ENCODE measurements around the gene AGBL4. TPM values are rescaled to one million over a fixed set of nuclear protein-coding genes. Genes with fewer than 3 reads are reported as not detected.

Gene AGBL4
- polyA plus RNA-seq, 1 donor from 2014 or later, result not detected

DNA sequence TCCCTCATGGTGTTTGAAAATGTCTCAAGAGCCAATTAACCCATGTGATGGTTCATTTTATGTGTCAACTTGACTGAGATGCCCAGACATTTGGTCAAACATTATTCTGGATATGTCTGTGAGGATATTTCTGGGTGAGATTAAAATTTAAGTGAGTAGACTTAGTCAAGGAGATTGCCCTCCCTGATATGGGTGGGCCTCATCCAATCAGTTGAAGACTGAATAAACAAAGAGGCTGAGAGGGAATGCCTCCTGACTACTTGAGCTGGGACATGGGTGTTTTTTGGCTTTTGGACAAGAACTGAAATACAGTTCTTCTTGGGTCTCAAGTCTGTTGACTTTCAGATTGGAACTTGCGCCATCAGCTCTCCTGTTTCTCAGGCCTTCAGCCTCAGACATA is 1462.3 kb downstream of the AGBL4 start:
- Mint-ChIP-seq H3K9me3 (peaks cover 0 to 1% (median 0%) of the 10 kb centered on the region in 3 donors), H3K4me1 (no peaks in the 10 kb centered on the region), H3K4me3 (no peak overlapping the region), H3K27me3 (peaks cover 2% of the 10 kb centered on the region), H3K27ac (no peak overlapping the region), H3K36me3 (peaks cover 2% of the 10 kb centered on the region)

DNA sequence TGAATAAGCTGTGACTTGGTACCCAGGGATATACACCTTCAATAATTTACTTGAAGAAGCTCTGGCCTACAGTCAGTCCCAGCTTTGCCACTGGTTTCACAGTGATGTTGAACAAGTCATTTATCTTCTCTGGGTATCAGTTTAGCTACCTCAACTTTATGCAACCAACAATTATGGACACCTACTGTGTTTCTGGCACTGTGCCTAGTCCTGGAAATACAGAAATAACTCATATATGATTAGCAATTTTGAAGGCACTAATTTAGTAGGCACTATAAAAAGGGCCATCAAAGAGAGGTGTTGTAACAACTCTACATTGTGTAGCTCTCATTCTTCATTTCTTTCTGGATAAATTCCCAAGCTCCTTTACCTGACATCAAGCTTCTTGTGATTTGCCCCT is 1463.2 kb downstream of the AGBL4 start:
- H3K4me1 Mint-ChIP-seq, result peaks cover 0 to 2% (median 0%) of the 10 kb centered on the region in 3 donors
- no peak overlapping the region for H3K27ac Mint-ChIP-seq
- peaks cover 2% of the 10 kb centered on the region for H3K36me3 Mint-ChIP-seq
- peaks cover 0 to 1% (median 0%) of the 10 kb centered on the region in 3 donors for H3K9me3 Mint-ChIP-seq
- H3K27me3 Mint-ChIP-seq, result no peaks in the 10 kb centered on the region
- H3K4me3 Mint-ChIP-seq, result no peak overlapping the region

DNA sequence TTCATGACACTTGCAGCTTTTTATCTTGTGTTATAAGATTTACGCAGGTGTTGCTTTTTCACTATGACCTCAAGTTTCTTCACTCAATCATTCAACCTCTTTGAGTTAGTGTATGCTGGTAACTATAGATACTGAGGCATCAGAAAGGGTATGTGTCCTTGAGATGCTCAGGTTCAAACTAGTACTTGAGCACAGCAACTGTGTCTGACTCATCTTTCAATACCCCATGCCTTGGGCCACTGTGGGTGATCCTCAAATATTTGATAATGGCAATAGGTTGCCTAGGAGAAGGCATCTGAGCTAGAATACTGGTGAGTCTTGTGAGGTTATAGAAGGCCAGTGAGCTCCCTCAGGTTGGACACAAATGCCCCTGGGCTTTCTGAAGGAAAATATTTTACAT is 1463.6 kb downstream of the AGBL4 start:
- no peak overlapping the region for H3K4me3 Mint-ChIP-seq
- H3K36me3 Mint-ChIP-seq, result peaks cover 2% of the 10 kb centered on the region
- H3K27me3 Mint-ChIP-seq, result no peaks in the 10 kb centered on the region
- no peak overlapping the region for H3K27ac Mint-ChIP-seq
- peaks cover 0 to 2% (median 0%) of the 10 kb centered on the region in 3 donors for H3K4me1 Mint-ChIP-seq
- H3K9me3 Mint-ChIP-seq, result peaks cover 0 to 1% (median 0%) of the 10 kb centered on the region in 3 donors

DNA sequence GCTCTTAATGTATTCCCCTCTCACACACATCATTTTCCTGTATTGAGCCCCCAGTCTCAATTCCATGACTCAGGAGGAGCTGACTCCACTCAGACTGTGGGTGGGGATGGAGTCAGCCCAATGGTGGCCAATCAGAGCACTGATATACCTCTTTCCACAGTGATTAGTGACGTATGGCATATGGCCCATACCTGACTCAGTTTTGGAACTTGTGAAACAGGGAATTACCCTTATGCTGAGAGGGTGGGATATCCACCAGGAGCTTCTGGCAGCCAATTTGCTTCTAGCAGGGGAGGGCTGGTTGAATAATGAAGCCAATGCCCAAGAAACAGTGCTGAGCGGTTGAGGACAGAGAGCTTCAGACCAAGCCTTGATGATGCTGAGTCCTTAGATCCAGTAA is 1465.4 kb downstream of the AGBL4 start:
- H3K9me3 Mint-ChIP-seq, result peaks cover 0 to under 1% (median 0%) of the 10 kb centered on the region in 3 donors
- H3K36me3 Mint-ChIP-seq, result peaks cover 2% of the 10 kb centered on the region
- no peaks in the 10 kb centered on the region for H3K27me3 Mint-ChIP-seq
- H3K27ac Mint-ChIP-seq, result no peak overlapping the region
- H3K4me3 Mint-ChIP-seq, result no peak overlapping the region
- H3K4me1 Mint-ChIP-seq, result peaks cover 0 to 2% (median 0%) of the 10 kb centered on the region in 3 donors

DNA sequence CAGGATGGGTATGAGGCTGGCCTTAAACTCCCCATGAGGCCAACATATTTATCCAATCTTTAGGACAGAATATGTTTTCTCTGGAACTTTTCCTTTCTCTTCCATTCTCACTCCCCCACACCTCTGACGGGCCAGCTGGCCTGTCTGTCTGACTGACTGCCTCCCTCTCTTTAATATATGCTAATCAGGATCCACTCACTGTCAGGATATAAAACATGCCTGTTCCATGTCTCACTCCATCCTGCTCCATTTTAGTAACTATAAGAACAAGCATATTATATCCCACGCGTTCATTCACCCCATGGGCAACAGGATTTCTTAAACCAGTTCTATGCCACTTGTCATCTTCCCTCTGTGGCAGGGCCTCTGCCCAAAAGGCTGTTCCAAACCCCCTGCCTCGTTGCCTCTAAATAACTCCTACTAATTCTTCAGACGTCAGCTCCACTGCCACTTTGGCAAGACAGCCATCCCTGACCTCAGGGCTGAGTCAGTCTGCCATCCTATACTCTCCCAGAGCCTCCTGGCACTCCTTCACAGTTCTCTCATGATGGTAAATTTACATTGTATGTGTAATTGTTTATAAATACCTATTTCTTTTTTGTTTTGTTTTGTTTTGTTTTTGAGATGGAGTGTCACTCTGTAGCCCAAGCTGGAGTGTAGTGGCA is 1467.4 kb downstream of the AGBL4 start:
- Mint-ChIP-seq H3K36me3 (no peaks in the 10 kb centered on the region), H3K4me3 (no peak overlapping the region), H3K9me3 (no peaks in the 10 kb centered on the region), H3K27me3 (no peaks in the 10 kb centered on the region), H3K27ac (no peak overlapping the region), H3K4me1 (peaks cover 0 to 3% (median 0%) of the 10 kb centered on the region in 3 donors)

DNA sequence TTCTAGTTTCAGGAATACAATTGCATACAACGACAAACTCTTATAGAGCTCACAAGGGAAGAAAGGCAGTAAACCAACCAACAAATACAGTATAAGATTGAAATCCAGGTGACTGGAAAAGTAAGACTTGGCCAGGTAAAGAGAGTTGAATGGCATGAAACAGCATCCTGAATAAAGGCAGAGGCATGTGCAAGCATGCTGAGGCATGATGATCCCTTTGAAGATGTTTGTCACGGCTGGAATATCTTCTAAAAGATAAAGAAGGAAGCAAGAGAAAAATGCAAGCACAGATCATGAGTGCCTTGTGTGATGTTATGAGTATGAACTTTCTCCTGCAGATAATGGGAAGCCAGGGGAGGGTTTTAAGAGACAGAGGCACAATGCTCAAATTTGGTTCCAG is 1468.5 kb downstream of the AGBL4 start:
- Mint-ChIP-seq H3K27ac (no peak overlapping the region), H3K4me1 (peaks cover 0 to 4% (median 0%) of the 10 kb centered on the region in 3 donors), H3K27me3 (no peaks in the 10 kb centered on the region)

DNA sequence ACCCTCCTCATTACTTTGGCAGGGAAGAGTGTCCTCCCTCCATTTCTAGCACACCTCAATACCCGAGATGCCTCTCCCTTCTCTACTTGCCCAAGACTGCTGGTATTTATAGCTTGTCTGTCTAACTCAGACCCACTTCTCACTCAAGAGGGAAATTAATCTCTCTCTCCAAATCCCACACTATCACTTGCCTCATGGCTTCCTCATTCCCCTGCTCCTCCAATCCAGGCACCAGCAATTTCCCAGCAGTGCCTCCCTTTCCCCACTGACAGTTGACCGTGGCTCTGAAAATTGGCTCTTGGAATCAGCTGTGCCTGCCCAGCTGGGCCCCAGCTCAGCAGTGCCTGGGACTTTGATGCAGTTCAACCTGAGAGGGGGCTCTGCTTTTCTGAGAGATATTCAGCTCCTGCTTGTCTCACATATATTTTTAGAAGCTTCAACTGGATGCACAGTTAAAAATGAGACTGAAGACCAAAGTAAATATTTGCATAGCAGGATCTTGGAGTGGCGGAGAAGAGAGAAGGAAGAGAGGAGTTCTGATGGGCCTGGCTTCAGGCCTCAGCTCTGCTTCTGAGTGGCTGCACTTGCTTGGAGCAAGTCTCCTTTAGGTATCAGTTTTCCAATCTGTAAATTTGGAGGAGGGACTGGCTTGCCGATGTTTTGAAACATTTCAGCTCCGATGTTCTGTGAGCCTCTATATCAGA is 1470.7 kb downstream of the AGBL4 start:
- peaks cover 0 to 4% (median 0%) of the 10 kb centered on the region in 3 donors for H3K4me1 Mint-ChIP-seq
- H3K4me3 Mint-ChIP-seq, result no peak overlapping the region
- no peaks in the 10 kb centered on the region for H3K36me3 Mint-ChIP-seq
- no peak overlapping the region for H3K27ac Mint-ChIP-seq
- H3K27me3 Mint-ChIP-seq, result no peaks in the 10 kb centered on the region
- H3K9me3 Mint-ChIP-seq, result no peaks in the 10 kb centered on the region

More for the DNA sequence above, 1468.5 kb downstream of the AGBL4 start:
- Mint-ChIP-seq H3K9me3 (no peaks in the 10 kb centered on the region), H3K36me3 (no peaks in the 10 kb centered on the region), H3K4me3 (no peak overlapping the region)

DNA sequence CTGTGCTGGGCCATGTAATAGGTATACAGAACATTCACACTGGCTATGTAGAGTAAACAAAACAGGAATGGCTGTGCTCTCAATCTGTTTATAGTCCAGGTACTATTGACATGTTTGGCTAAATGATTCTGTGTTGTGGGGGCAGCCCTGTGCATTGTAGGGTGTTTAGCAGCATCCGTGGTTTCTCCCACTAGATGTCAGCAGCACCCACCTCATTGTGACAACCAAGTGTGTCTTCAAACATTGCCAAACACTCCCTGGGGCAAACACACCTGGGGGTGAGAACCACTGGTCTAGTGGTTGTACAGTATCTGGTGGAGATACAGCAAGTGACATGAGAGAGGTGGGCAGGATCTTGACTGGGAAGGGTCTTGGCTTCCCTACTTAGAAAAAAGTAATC is 1471.3 kb downstream of the AGBL4 start:
- H3K4me3 Mint-ChIP-seq, result no peak overlapping the region
- H3K36me3 Mint-ChIP-seq, result no peaks in the 10 kb centered on the region

DNA sequence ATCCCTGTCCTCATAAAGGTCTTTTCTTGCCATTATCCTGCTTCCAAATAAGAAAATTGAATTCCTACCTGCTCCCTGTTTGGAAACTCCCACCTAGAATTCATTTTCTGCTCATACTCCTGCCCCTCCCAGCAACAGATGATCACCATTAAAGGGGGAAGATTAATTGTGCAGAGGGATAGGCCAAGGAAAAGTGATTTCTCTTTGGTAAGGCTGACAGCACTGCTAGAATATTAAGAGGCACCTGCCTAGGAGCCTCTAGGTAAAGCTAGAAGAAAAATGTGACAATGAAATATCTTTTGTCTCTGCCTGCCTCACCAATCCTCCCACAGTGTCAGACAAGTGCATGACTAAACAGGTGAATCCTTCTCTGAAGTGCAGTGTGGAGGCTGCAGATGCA is 1474.8 kb downstream of the AGBL4 start:
- Mint-ChIP-seq H3K4me1 (peaks cover 0 to 2% (median 0%) of the 10 kb centered on the region in 3 donors), H3K9me3 (no peaks in the 10 kb centered on the region), H3K27ac (no peak overlapping the region), H3K27me3 (peaks cover 2% of the 10 kb centered on the region), H3K36me3 (no peaks in the 10 kb centered on the region), H3K4me3 (no peak overlapping the region)

More for the DNA sequence above, 1471.3 kb downstream of the AGBL4 start:
- H3K9me3 Mint-ChIP-seq, result no peaks in the 10 kb centered on the region
- no peaks in the 10 kb centered on the region for H3K27me3 Mint-ChIP-seq
- peaks cover 0 to 4% (median 0%) of the 10 kb centered on the region in 3 donors for H3K4me1 Mint-ChIP-seq
- H3K27ac Mint-ChIP-seq, result no peak overlapping the region

DNA sequence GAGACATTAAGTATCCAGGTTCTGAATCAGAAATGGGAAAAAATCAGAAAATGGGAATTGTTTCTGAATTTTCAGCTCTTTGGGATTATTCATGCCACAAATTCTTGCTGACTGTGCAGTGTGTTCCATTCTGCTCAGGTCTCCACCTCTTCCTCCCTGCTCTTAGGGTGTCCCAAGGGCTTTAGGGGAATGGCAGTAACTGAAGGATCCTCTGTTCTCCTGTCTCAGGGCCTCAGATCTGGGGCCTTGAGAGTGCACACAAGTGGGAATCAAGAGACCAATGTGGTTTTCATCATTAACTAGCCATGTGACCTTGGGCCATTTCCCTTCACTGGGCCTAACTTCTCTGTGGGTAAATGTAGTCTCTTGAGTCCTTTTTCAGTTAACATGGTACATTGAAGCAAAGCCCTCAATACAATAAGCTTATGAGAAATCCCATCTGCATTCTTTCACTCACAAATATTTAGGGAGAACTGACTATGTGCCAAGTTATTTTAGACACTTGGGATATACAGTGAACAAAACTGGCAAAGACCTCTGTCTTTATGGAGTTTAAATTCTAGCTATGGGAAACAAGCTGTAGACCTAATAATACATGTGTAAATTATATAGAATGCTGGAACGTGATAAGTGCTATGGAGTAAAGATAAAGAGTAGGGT is 1476.1 kb downstream of the AGBL4 start:
- Mint-ChIP-seq H3K27ac (no peak overlapping the region), H3K4me1 (peaks cover 0 to 2% (median 0%) of the 10 kb centered on the region in 3 donors), H3K27me3 (peaks cover 2% of the 10 kb centered on the region), H3K4me3 (no peak overlapping the region), H3K9me3 (no peaks in the 10 kb centered on the region), H3K36me3 (no peaks in the 10 kb centered on the region)

DNA sequence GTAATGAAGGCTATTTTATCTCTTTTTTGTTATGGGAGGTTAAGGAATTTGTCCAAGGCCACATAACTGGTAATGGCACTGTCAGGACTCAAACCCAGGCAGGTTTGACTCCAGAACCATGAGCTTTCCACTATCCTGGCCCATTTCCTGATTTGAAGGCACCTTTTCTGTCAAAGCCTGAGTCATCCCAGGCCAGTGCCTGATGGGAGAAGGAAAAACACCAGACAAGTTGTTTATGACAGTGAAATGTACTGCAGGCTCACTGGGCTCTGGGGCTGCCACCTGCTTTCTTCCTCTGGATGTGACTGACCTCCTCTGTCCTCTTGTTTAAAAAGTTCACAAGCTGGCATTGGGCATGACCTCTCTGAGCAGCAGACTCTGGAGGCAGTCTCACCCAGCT is 1479.9 kb downstream of the AGBL4 start:
- no peak overlapping the region for H3K27ac Mint-ChIP-seq
- no peaks in the 10 kb centered on the region for H3K4me1 Mint-ChIP-seq
- no peak overlapping the region for H3K4me3 Mint-ChIP-seq
- peaks cover 2% of the 10 kb centered on the region for H3K27me3 Mint-ChIP-seq
- peaks cover 0 to 3% (median 0%) of the 10 kb centered on the region in 3 donors for H3K9me3 Mint-ChIP-seq
- H3K36me3 Mint-ChIP-seq, result no peaks in the 10 kb centered on the region

DNA sequence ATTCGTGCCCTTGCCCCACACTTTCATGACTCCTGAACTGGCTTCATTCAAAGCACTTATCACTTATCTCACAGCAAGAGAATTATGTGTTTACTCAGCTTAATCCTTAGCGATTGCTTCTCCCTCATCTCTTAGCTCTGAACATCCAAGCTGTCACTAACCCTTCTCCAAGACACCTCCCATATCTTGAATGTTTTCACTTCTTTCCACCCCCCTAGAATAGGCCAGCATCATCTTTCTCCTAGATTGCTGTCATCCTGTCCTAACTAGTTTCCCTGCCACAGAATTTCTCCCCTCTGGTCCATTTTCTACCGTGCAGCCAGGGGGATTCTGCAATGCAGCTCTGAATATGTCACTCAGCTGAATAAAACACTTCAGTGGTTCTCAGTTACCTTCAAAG is 1483.2 kb downstream of the AGBL4 start:
- H3K27ac Mint-ChIP-seq, result no peak overlapping the region
- H3K4me3 Mint-ChIP-seq, result no peak overlapping the region
- H3K36me3 Mint-ChIP-seq, result peaks cover 2% of the 10 kb centered on the region
- H3K9me3 Mint-ChIP-seq, result peaks cover 0 to 3% (median 0%) of the 10 kb centered on the region in 3 donors
- peaks cover 6% of the 10 kb centered on the region for H3K27me3 Mint-ChIP-seq
- no peaks in the 10 kb centered on the region for H3K4me1 Mint-ChIP-seq

DNA sequence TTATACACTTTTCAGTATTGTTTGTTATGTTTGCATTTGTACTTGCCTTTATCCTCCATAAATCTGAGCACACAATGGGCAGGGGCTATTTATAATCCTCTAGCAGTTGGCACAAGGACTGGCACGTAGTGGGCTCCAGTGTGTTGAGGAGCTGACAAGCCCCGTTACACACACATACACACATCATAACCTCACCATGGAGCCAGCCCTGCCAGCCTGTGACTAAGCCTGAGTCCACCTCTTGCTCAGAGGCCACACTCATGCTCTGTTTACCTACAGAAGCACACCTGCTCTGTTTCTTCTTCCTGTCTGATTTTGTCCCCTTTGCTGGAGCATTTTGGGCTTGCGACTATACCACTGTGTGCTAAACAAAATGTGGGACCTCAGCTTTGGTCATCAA is 1487.3 kb downstream of the AGBL4 start:
- no peaks in the 10 kb centered on the region for H3K4me1 Mint-ChIP-seq
- H3K36me3 Mint-ChIP-seq, result peaks cover 2% of the 10 kb centered on the region
- peaks cover 0 to 3% (median 0%) of the 10 kb centered on the region in 3 donors for H3K9me3 Mint-ChIP-seq
- H3K27ac Mint-ChIP-seq, result peak overlapping the region in 1 of 3 donors; percentile 60
- H3K27me3 Mint-ChIP-seq, result peaks cover 17% of the 10 kb centered on the region
- no peak overlapping the region for H3K4me3 Mint-ChIP-seq

DNA sequence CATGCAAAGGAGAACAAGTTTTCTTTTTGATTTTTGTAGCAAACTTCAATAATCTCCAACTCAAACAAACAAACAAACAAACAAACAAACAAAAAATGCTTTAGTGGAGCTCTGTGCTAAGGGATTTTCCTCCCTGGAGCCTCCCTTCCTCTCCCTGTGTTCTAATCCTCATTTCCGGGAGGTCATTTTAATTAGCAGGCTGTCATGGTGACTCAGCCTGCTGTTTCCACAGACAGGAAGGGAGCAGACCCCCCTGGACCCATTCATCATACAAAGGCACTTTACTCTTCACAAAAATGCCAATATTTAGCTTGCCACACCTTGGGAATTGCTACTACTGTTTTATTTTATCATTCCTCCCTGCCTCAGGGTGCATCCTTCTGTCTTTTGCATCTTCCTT is 1490.8 kb downstream of the AGBL4 start:
- no peaks in the 10 kb centered on the region for H3K4me1 Mint-ChIP-seq
- peaks cover 2% of the 10 kb centered on the region for H3K36me3 Mint-ChIP-seq
- no peak overlapping the region for H3K27ac Mint-ChIP-seq
- peaks cover 0 to 3% (median 0%) of the 10 kb centered on the region in 3 donors for H3K9me3 Mint-ChIP-seq
- H3K4me3 Mint-ChIP-seq, result no peak overlapping the region
- H3K27me3 Mint-ChIP-seq, result peaks cover 19% of the 10 kb centered on the region

DNA sequence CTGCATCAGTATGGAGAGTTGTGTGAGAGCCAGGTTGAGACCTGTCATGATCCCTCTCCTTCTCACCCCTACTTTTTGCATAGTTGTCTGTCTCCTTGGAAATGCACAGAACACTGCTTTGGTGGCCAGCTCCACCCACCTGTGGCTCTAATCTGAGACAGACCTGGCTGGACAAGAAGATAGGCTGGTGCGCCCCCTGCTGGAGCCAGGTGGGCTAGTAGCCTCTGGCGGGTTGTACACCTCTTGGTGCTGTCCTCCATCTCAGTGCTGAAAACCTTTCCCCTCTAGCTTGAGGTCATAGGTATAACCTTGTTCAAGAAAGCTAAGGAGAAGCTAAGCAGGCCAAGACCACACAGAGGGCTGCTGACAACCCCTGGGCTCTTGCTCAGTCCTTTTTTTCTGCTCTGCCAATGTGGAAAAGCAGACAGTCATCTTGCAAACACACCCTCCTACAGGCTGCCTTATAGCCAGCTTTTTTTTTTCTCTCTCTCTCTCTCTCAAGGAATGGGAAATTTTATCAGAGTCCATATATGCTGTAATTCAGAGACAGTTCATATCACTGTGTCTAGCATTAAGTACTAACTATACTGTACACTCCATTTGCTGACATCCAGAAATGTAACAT is 1492.9 kb downstream of the AGBL4 start:
- Mint-ChIP-seq H3K27me3 (peaks cover 16% of the 10 kb centered on the region), H3K9me3 (peaks cover 0 to 3% (median 0%) of the 10 kb centered on the region in 3 donors), H3K36me3 (peaks cover 1% of the 10 kb centered on the region), H3K27ac (no peak overlapping the region), H3K4me1 (no peaks in the 10 kb centered on the region), H3K4me3 (no peak overlapping the region)
